GM19328 (cell line): ENCODE data around the gene HOXC10.

Experiments used
- ATAC-seq: cut with Tn5 transposase; IDR thresholded peaks from one replicate; pipeline ENCODE4 v1.9.1; 2021; ENCODE audit warnings: mild to moderate bottlenecking, moderate library complexity; ENCODE audit not compliant: unreplicated experiment

HOXC10 gene

DNA sequence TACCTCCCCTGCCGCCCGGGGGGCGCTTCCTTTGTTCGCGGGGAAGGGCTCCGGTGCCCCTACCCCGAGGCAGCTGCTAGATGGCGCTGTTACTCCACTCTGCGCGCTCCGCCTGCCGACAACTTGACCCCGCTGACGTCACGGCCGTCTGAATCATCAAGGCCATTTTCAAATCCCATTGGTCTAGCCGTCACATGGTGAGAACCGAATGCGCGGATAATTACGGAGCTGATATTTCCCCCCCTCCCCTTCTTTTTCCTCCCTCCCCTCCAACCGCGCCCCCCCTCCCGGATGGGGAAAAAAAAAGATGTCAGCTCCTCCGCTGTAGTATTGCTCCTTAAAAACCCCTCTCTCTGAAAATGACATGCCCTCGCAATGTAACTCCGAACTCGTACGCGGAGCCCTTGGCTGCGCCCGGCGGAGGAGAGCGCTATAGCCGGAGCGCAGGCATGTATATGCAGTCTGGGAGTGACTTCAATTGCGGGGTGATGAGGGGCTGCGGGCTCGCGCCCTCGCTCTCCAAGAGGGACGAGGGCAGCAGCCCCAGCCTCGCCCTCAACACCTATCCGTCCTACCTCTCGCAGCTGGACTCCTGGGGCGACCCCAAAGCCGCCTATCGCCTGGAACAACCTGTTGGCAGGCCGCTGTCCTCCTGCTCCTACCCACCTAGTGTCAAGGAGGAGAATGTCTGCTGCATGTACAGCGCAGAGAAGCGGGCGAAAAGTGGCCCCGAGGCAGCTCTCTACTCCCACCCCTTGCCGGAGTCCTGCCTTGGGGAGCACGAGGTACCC lies at the start of gene HOXC10:
HOXC10 (plus strand) TSS at position 246 of the 791 bp plus-strand sequence; CDS start at position 360, 114 bp downstream.
- ATAC-seq: no peak

DNA sequence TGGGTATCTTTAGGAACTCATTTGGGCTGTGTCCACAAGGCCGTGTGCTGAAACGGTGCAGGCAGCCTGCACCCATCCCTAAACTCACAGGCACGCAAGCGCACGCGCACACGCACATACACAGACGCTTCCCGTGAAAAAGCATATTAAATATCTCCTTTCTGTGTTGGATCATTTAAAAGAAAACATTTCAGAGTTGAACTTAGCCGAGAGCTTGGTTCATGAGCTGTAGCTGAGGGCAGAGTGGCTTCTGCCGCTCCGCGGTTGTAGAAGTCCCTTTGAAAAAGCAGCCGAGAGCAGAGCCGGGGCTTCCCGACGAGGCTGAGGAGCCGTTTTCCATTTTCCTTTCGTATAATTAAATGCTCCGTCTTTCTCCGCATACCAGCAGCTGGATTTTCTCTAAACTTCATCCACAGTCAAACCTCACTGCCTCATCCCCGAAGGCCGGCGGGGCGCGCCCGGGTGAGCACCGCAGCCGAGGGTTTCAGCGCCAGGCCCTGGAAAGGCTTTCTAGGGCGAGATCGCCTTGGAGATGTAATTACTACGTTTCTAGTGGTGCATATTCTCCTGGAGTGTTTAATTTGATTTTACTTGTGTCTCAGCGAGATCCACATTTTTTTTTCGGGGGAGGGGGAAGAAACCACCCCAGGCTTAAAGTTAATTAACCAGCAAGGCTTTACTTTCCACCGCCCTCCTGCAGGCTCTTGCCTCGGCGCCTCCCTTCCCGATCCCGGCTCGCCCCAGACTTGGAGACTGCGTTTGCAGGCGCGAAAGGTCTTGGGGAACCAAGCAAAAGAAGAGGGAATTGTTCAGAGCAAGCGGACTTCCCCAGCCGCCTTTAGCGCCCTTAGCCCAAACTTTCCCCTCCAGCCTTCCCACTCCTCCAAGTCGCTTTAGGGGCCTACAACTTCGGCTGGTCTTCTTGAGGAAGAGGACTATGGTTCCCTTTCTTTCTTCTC lies 49.3 kb upstream of the HOXC10 start:
- ATAC-seq: no peak

DNA sequence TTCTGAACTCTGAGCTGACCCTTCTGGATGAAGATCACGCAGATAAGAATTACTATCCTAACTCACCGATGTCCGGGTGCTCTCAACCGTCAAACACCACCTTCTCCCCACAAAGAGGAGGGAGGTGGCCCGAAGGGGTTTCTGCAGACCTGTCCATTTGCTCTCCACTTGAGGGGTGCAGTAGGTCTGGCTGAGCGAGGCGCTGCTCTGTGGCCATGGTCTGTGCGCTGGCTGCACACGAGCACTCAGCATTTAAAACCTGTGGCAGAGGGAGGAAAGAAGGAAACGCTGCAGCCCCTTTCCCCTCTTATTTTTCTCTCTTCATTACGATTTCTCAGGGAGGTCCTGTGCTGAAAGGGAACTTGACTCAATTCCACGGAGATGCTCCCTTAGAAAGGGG lies 47.8 kb upstream of the HOXC10 start:
- no peak for ATAC-seq

DNA sequence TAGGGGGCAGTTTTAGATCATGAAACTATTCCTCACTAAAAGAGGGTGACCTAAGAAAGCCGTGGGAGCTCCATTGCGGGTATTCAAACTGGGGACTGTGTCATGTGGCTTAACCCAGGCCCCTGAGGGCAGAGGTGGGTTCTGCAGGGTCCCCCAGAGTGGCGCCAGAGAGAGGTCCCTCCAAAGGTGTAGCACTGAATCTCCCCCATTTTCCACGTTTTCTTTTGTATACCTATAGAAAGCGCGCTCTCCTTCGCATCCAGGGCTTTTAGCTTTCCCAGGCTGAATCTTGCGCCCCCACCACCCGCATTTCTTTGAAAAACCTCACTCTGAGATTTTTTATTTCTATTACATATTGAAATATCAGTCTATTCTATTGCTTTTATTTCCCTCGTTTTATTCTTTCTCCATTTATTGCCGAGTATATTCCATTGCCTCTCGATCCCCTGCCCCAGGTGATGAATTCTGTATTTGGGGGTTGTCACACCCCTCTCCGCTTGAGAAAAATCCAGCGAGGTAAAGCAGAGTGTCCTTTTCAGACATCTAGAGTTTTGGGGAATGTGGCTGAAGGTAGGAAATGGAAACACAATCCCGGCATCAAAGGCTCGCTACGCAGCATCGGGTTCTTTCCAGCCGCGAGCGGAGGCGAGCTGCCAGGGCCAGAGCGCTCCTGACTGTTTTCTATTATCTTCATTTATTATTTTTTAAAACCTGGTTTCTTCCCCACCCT lies 47.2 kb upstream of the HOXC10 start:
- ATAC-seq: no peak

DNA sequence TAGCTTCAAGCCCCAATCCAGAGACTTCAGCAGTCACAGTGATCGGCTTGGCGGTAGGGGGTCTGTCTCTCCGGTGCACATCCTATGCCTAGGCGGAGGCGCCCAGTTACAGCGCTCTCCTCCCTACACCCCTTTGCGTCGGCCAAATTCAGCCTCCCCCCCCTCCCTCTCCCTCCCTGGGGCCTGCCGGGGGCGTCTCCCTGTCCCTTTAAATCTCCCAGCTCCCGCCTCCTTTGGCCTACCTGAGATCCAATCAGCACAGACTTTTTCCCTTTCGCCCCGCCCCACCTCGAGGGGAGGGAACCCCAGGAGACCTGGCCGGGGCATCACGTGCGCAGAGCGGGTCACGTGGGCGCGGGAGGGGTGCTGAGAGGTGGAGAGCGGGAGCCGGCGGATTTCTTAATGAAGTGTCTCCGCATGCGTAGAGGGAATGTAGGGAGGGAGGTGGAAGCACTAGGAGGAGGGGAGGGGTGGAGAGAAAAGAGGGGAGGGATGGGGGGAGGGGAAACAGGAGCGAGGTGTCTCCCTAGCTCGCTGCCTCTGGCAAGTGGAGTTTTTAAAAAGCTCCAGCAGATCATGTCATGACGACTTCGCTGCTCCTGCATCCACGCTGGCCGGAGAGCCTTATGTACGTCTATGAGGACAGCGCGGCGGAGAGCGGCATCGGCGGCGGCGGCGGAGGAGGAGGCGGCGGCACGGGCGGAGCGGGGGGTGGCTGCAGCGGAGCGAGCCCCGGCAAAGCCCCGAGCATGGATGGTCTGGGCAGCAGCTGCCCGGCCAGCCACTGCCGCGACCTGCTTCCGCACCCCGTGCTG lies 46.4 kb upstream of the HOXC10 start, which contains the start of gene HOXC13:
HOXC13 (plus strand) TSS at position 506 of the 815 bp plus-strand sequence; CDS start at position 582, 76 bp downstream.
- ATAC-seq: no peak

DNA sequence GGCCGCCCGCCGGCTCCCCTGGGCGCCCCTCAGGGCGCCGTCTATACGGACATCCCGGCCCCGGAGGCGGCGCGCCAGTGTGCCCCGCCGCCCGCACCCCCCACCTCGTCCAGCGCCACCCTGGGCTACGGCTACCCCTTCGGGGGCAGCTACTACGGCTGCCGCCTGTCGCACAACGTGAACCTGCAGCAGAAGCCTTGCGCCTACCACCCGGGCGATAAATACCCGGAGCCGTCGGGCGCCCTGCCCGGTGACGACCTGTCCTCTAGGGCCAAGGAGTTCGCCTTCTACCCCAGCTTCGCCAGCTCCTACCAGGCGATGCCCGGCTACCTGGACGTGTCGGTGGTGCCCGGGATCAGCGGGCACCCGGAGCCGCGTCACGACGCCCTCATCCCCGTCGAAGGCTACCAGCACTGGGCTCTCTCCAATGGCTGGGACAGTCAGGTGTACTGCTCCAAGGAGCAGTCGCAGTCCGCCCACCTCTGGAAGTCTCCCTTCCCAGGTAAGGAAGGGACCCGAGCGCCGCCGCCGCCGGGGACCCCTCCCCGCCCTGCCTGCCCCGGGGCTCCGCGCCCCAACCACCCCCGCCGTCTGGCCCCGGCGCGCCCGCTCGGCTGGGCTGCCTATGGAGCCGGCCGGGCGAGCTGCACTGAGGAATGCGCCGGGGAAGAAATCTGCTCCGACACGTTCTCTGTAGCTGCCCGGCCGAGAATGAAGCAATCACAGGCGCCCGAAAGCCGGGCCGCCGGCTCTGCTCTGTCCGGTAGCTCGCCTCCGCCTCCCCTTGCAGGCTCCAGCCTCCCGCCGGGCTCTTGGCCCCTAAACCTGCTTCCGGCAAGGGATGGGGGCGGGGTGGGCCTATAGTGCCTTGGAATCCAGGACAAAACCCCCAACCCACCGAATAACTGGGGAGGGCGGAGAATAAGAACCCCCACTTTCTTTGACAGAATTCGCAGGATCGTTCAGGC lies 45.5 kb upstream of the HOXC10 start:
- ATAC-seq: no peak

DNA sequence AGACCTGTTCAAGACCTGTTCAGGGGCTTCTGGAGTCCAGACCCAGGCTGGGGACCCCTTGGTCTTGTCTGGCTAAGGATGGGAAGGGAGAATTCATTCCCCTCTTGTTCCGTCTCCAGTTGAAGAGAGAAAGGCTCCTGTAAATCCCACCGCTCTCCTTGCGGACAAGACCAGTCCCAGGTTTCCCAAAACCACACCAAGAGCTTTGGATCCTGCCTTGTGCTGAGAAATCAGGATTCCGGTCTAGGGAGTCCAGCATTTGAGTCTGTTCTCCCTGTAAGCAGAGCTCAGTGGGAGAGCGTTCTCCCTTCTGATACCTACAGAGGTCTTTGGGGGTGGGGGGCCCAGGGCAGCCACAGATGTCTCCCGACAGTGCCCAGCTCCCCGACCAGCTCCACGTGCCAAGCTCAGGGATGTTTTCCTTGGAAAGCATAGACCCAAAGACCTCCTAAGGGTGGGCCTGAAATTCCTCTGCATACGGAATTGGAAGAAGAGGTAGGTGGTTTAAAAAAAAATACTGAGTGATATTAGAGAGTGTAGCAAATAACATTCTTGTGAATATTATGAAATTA lies 44.4 kb upstream of the HOXC10 start:
- no peak for ATAC-seq

DNA sequence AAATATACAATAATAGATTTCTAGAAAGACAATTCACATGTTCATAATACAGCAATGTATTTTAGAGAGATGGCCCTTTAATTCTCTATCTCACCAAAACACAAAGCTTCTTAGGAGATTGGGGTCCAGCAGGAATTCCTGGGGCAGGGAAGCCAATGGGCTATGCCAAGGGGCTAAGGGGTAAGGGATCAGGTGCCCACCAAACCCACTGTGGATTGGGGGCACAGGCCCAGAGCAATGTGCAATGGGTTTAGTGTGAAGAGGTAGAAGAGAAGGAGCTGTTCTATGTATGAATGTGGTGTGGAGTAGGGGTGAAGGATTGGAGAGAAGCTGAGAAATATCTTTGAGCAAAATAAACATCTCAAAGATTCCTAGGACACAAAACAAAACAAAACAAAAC lies 43.8 kb upstream of the HOXC10 start:
- no peak for ATAC-seq

DNA sequence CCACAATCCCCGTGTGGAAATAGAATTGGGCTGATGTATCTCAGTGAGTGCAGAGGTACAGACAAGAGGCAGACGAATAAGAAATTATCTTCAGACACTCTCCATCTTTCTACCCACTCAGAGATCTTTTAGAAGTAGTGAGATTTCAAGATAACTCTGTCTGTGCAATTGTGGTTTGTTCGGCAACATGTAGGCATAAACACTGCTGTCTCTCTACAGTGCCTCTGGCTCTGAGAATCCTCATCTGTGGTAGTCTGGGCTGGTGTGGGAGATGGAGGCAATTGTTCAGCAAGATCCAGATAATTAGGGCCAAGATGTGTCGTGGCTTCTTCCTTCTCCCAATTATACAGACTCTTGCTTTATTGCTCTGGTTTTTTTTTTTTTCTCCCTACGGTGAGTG lies 43.2 kb upstream of the HOXC10 start:
- no peak for ATAC-seq

DNA sequence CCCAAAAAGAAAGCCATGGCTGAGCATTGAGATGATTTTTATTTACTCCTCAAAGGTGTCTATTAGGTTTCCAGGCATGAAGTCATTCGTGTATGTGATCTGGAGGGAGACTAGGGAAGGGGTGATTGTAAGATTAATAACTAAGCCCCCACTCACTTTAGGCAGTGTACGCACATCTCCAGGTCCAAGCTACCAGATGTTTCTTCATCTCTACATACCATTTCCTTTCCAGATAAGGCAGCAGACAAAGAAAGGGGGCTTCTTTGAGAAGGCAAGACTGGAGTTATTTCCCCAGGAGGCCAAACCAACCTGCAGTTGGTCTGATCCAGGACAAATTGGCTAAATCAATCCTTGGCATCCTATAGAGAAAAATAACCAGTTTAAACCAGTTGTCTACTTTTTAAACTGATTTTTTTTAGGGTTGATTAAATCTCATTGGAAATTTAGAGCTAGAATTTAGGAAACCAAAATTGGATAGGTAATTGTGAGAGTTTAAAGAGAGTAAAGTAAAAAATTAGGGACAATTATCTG lies 42.4 kb upstream of the HOXC10 start:
- no peak for ATAC-seq

DNA sequence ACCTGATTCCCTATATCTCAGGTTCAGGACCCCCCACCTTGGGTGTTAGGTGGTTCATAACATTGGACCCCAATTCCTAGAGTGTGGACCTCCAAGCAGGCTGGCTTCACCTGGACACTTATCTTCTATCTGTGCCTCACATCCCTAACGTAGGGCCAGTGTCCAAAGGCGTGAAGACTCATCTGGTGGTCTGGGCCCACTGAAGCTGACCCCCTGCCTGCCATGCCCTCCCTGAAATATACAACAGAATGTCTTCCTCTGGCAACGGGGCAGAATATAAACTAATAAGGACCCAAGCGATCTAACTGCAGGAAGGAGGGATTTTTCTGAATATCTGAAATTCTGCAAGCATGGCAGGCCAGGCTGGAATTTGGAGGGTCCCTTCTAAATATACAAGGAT lies 40.7 kb upstream of the HOXC10 start:
- ATAC-seq: no peak

DNA sequence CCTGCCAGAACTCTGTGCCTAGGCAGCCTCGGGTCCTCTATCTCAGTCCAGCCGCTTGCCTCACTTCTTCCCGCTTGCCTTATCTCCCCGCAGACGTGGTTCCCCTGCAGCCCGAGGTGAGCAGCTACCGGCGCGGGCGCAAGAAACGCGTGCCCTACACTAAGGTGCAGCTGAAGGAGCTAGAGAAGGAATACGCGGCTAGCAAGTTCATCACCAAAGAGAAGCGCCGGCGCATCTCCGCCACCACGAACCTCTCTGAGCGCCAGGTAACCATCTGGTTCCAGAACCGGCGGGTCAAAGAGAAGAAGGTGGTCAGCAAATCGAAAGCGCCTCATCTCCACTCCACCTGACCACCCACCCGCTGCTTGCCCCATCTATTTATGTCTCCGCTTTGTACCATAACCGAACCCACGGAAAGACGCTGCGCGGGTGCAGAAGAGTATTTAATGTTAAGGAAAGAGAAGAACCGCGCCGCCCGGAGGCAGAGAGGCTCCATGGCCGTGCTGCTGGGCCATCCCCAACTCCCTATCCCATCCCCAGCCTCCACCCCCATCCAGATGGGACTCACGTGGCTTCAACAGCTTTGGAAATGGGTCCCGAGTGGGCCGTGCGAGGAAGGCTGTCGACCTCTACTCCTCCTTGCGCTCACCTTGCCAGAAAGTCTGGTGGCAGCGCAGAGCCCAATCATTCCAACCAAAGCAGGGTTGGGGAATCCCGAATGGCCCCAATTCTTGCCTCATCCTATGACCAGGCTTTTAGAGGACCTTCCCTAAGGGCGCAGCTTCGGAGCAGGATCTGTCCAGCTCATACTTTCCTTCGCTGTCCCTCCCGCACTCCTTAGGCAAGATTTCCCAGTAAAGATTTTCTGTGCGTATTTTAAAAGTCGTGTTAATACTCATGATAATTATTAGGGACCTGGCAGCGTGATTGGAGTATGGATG lies 39.8 kb upstream of the HOXC10 start:
- ATAC-seq: no peak

DNA sequence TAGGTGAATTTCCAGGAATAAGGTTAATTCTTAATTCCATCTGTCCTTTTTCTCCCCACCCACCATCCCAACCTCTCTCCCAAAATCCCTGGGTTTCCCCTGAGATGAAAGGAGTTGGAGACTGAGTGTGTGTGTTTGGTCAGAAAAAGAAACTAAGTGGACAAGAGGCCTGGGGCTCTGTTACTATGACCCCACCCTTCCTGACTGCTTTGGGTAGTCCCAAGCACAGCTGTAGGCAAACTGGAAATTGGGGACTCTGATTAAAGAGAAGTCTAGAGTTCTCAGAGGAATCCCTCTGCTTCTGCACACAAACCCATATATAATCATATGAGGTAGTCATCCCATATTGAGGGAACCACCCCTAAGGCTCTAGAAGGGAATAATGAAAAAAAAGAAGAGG lies 37.2 kb upstream of the HOXC10 start:
- ATAC-seq: no peak

DNA sequence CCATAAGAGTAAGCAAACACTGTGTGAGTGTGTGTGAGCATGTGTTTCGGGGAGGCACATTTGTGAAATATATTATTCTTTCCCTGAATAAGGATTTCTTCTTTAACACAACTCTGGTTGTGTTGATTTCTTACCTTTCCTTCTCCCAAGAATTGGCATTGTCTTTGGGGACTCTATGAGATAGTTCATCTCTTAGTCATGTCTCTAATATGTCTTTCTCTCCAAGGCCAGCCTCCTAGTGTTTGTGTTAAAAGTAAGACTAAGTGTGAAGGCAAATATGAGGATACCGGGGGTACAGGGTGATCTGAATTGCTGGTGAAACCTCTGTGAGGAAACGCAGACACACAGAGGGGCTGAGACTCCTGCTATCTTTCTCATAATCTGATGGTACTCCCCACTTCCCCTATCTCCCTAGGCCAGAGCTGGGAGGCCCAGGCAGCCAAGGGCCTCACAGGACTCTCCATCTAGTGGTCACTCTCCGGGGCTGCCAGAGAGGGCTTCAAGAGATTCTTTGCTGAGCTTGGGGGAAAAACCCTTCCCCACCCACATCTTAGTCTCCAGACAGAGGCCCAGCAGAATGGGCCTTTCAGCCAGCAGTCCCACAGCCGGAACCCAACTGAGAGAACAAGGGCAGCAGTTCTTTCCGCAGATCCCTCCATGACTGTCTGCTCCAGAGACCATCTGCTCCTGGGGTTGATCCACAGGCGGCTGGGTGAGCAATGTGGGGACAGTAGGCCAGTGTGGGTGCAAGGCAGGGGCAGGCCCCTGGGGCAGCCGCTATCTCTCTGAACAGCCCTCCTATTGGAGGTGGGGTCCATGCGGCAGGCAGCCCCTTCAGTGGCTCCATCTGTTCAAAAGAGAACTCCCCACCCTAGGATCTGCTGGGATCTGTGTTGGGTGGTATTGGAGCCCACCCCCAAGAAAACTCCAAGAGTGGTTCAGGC lies 36.0 kb upstream of the HOXC10 start:
- ATAC-seq: no peak

DNA sequence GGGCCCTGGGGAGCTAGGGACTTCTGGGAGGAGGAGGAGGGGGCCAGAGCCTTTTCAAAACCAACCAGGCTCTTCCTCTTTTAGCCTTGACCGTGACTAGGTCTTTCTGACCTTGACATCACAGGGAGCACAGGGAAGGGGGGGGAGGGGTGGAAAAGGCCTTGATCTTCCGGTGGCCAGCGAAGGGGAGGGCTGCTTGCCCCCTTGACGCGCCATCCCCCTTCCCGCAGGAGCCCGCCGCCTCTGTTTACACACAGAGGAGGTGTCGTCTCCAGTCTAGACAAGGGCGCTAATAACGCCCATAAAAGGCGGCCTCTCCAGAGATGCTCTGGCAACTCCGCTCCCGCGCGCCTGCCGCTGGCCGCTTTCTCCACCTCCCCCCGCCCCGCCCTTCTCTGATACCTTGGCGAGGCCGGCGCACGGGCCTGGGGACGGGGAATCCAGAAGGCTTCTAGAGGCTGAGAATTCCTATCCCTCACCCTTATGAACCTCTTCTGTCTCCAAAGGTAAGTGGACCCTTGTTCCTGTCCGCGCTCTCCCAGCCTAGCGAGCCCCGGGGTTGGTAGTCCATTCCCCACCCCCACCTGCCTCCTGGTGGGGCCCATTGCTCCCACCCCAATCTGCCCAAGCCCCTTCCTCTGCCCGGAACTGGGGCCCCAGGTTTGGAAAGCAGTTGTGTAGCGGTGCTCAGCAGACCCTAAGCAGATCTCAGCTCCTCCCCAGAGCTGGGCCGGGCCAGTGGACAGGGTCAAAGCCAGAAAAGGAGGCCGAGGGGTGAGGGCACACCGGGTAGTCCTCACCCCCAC lies 35.1 kb upstream of the HOXC10 start:
- ATAC-seq: no peak

DNA sequence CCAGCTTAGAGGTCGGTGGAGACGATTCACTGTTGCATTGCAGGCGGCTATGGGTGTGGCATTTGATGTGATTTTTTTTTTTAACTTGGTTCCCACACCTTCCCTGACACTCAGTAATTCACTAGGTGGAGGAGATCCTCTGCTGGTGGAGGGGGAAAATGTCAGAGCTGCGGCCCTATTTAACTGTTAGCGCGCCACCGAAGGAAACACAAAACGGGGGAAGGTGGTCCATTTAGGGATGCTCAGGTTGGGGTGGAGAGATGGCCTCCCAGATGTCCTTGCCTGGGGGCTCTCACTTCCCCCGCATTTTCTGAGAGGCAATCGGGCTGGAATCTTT lies 34.5 kb upstream of the HOXC10 start:
- no peak for ATAC-seq
